Activated naive CD8-positive, alpha-beta T cell treated with anti-CD3 and anti-CD28 coated beads, Interleukin-2, amount 50 U/mL, for 16 hours (primary cell): ENCODE data around the gene WDR90.

Experiments used
- DNase-seq: peaks from one replicate; pipeline ENCODE4 v3.0.0-alpha.2; 2020; ENCODE audit warnings: low read depth, low spot score

The WDR90 gene

DNA sequence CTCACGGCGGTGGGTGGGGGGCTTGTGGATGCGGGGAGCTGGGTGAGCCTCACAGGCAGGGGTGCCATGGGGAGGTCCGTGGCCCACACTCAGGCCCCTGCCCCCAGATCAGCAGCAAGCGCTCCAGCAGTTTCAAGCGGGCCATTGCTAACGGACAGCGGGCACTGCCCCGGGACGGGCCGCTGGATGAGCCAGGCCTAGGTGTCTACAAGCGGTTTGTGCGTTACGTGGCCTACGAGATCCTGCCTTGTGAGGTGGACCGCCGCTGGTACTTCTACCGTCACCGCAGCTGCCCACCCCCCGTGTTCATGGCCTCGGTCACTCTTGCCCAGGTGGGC is 27.4 kb downstream of the WDR90 start:
- DNase-seq: no peak

DNA sequence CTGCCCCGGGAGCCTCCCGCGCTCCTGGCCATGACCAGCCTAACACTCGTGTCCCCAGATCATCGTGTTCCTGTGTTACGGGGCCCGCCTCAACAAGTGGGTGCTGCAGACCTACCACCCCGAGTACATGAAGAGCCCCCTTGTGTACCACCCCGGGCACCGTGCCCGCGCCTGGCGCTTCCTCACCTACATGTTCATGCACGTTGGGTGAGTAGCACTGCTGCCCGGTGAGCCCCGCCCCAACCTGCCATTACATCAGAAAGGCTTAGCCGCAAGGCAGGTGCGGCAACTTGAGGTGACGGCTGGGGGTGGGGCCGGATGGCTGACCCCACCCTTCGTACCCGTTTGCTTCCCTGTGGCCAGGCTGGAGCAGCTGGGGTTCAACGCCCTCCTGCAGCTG is 27.7 kb downstream of the WDR90 start:
- DNase-seq: no peak

DNA sequence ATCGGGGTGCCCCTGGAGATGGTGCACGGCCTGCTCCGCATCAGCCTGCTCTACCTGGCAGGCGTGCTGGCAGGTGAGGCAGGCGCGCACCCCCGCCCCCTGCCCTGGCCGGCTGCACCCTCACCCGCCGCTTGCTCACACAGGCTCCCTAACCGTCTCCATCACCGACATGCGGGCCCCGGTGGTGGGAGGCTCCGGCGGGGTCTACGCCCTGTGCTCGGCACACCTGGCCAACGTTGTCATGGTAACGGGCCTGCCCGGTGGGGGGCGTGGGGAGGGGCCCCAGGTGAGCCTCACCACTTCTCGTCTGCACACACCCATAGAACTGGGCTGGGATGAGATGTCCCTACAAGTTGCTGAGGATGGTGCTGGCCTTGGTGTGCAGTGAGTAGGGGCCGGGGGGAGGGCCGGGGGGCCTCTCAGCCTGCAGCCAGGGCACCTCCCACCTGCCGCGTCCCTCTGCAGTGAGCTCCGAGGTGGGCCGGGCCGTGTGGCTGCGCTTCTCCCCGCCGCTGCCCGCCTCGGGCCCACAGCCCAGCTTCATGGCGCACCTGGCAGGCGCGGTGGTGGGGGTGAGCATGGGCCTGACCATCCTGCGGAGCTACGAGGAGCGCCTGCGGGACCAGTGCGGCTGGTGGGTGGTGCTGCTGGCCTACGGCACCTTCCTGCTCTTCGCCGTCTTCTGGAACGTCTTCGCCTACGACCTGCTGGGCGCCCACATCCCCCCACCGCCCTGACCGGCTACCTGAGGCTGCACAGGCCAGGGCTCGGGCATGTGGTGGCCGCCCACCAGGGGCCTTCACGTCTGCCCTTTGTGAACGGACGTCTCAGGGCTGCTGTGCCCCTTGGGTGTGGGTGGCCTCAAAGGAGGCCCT is 28.4 kb downstream of the WDR90 start:
- no peak for DNase-seq

DNA sequence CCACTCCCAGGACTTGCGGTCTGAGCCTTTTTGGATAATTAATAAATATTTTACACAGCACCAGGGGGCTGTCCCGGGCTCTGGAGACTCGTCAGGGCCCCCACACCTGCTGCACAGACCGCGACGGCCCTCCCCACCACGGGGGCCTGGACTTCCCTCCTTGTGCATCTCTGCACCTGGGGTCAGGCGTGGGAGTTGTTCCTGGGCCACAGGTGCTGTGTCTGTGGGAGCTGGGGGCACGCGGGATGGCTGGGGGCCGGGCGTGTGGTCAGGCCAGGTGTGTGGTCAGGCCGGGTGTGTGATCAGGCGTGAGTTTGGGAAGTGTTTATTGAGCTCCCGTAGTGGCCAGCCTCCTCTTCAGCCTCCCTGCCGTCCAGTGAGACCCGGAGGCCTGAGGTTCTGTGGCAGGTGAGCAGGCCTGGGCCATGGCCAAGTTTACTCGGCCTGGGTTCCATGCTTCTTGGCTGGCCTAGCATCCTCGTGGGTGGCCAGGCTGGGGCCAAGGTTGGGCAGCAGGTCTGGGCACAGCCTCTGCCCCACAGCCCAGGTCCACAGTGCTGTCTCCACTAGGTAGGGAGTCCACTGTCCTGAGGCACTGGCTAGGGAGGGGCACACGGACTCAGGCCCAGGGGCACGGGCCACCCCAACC is 29.2 kb downstream of the WDR90 start:
- no peak for DNase-seq

DNA sequence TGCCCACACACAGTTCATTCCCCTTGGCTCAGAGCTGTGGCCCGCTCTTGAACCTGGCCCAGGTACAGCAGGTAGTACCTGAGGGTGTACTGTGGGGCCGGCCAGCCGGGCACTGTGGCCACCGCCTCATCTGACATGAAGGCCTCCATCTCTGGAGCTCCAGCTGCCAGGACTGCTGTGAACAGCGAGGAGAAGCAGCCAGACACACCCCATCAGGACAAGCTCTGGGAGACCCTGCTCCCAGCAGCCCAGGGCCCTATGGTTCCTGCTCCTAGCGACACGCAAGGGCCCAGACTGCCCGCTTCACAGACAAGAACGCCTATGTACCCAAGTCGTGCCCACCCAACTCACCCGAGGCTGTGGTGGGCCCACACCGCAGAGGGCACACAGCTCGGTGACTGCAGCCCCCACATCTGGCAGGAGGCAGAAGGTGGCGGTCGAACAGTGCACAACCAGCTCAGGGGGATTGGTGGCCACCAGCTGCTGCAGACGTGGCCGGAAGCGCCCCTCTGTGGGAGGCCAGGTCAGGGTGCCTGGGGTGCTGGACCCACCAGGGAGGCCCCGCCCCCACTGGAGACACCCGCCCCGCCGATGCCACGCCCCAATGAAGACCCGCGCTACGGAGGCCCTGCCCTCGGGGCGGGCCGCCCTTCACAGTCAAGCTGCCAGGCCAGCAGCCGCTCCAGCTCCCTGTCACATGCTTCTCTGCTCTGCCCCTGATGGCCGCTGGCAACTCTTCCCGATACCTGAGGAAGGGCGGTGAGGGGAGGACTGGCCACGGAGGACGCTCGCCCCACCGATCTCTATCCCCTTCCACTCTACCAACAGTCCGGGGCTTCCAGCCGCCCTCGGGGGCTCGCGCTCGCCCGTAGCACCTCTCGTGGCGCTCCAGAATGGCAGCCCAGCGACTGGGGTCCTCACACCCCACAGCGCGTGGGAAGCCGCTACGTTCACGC is 30.0 kb downstream of the WDR90 start:
- DNase-seq: no peak

DNA sequence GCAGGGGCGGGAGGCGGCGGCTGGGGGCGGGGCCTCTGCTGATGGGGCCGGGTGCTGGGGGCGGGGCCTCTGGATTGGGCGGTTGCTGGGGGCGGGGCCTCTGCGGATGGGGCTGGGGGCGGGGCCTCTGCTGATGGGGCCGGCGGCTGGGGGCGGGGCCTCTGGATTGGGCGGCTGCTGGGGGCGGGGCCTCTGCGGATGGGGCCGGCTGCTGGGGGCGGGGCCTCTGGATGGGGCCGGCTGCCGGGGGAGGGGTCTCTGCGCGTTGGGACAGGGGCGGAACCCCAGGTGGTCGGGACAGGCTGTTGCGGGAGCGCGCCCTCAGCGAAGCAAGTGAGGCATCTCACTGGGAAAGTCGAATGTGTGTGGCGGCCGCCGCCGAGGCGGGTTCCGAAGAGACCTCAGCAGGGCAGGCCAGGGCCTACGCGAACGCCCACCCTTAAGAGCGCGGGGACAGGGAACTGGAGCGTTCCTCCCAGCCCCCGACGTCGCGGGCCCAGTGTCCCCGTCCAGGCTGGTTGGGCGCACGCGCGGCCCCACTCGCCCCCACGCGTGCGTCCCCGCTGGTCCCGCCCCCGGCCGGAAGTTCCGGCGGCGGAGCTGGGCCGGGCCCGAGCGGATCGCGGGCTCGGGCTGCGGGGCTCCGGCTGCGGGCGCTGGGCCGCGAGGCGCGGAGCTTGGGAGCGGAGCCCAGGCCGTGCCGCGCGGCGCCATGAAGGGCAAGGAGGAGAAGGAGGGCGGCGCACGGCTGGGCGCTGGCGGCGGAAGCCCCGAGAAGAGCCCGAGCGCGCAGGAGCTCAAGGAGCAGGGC is 30.9 kb downstream of the WDR90 start, which contains the start of gene STUB1:
Gene STUB1 (plus strand): TSS at position 597 of the 811 bp plus-strand sequence. CDS start 116 bp downstream, at position 713.
- peak; percentile 73 for DNase-seq

DNA sequence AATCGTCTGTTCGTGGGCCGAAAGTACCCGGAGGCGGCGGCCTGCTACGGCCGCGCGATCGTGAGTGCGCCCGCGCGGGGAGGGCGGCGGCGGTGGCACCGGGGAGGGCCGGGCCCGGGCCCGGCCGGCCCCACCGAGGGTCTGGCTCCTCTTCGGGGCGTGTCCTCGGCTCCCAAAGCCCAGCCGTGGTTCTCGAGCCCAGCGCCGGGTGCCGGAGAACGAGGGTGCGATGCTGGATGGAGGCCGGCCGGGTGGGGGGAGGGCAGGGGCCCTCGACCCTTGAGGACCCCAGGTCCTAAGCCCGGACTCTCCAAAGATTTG is 31.4 kb downstream of the WDR90 start:
- DNase-seq: no peak

DNA sequence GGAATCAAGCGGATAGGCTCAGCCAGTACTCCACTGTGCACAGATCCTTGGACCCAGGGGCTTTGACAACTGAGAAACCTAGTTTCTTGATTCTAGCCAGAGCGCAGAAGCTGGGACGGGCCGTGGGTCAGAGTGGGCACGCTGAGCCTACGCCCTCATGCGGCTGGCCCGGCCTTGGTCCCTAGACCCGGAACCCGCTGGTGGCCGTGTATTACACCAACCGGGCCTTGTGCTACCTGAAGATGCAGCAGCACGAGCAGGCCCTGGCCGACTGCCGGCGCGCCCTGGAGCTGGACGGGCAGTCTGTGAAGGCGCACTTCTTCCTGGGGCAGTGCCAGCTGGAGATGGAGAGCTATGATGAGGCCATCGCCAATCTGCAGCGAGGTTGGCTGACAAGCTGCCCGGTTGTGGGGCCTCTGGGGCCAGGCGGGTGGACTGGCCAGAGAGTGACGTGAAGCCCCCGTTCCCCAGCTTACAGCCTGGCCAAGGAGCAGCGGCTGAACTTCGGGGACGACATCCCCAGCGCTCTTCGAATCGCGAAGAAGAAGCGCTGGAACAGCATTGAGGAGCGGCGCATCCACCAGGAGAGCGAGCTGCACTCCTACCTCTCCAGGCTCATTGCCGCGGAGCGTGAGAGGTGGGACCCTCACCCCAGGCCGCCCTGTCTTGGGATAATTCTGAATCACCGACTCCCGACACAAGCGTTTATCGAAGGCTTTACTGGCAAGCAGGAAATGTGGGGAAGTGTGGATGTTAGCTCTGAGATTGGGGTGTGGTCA is 32.0 kb downstream of the WDR90 start:
- no peak for DNase-seq

DNA sequence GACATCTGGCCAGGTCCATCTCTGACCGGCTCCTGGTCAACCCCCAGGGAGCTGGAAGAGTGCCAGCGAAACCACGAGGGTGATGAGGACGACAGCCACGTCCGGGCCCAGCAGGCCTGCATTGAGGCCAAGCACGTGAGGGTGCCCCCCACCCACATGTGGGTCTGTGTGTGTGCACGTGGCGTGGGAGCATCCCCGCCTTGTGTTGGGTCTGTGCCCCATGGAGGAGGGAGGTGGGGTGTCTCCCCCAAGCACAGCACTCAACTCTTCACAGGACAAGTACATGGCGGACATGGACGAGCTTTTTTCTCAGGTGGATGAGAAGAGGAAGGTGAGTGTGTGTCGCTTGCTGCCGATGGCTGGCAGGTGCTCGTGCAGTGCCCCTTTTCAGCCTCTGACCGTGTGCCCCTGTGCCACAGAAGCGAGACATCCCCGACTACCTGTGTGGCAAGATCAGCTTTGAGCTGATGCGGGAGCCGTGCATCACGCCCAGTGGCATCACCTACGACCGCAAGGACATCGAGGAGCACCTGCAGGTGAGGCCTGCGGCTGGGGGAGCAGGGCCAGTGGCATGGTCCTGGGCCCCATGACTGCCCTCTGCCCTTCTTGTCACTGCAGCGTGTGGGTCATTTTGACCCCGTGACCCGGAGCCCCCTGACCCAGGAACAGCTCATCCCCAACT is 32.7 kb downstream of the WDR90 start:
- DNase-seq: no peak

DNA sequence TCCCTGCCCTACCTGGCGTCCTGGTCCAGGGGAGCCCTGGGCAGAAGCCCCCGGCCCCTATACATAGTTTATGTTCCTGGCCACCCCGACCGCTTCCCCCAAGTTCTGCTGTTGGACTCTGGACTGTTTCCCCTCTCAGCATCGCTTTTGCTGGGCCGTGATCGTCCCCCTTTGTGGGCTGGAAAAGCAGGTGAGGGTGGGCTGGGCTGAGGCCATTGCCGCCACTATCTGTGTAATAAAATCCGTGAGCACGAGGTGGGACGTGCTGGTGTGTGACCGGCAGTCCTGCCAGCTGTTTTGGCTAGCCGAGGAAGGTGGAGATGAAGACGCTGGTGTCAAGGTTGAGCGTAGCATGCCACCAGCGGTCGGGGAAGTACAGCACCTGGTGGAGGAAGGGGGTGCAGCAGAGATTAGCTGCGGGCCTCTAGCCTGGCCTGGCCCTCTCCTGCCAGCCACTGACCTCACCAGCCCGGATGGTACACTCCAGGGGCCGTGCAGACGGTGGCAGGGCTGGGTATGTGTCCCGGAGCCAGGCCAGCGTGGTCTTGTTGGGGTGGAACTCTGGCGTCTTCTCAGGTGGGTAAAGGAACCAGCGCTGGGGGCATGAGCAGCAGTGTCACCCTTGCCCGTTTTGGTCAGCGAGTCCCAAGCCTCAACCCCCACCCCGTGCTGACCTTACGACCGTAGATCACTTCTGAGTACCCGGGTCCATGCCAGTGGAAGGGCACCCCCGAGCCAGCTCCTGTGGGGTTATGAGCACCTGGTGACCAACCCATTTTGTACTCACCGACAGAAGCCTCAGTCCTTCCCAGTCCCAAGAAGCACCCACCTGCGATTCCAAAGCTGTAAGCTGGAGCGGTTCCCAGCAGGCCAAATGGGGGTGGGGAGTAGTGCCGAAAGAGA is 33.6 kb downstream of the WDR90 start:
- no peak for DNase-seq

DNA sequence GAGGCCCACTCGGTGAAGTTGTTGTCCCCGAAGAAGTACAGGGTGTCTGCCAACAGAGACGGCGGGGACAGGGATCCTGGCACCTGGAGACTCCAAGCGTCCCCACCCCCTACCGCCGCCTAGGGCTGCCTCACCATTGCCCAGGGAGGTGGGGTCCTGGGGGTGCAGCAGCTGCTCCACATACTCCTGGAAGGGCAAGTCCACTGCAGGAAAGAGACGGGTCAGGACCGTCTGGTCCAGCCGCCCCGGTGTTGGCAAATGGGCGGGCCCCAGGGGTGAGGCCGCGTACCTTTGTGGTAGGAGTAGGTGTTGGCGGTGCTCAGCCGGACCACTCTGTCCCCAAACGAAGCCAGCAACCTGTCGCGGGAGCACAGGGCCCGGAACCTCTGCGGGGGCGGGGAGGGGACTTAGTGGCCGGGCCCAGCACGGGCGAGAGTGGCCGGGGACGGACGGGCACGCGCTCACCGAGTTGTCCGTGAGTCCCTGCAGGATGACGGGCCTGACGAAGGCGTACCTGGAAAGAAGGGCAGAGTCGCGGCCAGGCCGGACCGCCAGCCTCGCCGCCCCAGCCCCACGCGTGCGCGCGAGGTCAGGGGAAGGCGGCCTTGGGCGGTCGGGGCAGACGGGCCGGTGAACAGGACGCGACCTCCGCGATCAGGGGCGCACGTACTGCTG is 34.4 kb downstream of the WDR90 start:
- DNase-seq: no peak

DNA sequence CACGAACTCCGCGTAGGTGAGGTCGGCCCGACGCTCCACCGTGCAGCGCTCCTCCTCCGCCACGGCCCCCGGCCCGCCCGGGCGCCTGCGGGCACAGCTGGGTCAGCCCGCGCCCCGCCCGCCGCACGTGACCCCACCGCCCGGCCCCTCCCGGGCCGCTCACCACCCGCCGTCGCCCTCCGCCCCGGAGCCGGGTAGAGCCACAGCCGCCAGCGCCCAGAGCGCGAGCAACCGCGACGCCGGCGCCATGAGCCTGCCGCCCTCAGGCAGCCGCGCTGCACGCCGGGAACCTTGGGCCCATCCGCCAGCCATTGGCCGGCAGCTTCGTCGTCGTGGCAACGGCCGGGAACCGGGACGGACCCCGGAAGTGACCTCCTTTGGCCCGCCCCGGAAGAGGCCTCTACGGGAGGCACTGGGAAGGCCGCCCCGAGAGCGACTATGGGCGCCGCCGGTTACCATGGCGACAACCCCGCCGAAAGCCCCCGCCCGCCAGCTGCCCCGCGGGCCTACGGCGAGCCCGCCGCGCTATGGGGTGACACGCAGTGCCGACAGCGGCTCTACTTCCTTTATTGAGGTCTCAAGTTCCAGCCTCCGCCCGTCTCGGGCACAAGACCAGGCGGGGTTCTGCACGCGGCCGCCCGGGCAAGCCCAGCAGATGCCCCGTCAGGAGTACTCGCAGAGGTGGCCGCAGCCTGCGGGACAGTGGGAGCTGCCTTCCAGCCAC is 35.1 kb downstream of the WDR90 start, which contains the start of gene JMJD8:
Gene JMJD8 (minus strand): TSS at position 264 of the 724 bp plus-strand sequence. CDS start 15 bp downstream, at position 249.
- DNase-seq: peak; percentile 93

DNA sequence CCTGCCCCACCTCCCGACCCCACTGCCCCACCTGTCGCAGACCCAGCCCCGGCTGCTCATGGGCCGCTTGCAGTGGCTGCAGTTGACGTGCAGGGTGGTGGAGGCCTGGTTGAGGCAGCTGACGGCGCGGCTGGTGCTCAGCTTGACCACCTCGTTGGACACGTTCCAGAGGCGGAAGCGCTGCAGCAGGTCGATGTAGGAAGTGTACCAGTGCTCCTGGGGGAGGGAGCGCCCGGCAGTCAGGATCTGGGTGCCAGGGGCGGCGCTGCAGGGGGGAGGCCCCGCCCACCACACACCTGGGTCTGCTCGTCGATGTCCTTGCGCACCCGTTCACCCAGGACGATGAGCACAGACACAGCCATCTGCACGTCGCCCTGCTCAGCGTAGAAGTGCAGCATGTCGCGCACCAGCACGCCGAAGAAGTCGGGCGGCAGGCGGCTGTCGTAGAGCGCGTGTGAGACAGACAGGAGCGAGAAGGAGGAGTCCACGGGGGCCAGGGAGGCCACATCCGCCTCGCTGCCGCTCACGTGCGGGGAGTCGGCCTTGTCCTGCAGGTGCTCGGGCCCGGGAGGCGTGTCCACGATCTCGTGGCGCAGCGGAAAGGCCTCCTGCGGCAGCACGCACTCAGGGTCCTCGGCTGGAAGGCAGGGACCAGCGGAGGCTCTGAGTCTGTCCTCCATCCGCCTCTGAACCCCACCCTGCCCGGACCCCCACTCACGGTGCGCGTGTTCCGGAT is 36.0 kb downstream of the WDR90 start:
- DNase-seq: no peak

DNA sequence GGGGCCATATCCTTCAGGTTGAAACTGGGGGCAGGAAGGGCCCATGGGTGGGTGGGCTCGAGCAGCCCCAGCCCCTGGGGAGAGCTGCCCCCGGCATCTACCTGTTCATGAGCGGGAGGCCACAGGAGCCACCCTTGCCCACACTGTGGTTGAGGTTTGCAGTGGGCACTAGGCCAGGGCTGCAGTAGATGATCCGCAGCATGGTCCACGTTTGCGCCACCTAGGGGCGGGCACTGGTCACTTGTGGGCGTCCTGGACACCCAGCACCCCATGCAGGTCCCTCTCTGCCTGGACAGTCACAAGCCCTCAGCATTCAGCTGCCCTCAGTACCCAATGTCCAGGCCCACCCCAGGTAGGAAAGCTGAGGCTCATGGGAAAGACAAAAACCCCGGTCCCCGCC is 36.8 kb downstream of the WDR90 start:
- no peak for DNase-seq

DNA sequence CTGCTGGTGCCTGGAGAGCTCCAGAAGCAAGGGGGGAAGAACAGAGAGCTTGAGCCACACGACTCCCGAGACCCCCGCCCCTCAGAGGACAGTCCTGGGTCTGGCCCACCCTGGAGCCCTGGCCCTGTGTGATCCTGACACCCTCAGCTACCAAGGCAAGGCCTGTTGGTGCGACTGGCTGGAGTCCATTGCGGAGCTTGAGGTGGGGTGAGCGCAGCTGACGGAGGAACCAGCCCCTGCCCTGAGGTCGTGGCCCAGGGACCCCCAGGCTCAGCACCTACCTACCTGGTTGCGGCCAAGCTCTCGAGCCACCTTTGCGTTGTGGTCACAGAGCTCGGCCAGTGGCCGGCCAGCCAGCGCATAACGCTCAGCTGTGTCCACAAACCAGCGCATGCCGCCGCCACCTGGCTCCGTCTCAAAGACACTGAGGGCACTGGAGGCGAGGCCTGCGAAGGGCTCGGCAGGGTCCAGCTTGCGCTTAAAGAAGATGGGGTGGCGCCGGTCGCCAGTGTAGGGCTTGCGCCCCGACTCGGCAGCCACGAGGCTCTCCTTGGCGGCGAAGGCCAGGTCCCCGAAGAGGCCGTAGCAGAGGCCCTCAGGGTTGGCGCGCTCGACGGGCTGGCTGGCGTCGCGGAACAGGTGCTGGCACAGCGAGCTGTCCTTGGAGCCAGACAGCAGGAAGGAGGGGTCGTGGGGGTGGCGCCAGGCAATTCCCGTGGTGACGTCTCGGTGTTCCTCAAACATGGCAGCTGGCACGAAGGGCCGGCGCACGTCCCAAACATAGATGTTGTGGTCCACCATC is 37.5 kb downstream of the WDR90 start:
- no peak for DNase-seq

DNA sequence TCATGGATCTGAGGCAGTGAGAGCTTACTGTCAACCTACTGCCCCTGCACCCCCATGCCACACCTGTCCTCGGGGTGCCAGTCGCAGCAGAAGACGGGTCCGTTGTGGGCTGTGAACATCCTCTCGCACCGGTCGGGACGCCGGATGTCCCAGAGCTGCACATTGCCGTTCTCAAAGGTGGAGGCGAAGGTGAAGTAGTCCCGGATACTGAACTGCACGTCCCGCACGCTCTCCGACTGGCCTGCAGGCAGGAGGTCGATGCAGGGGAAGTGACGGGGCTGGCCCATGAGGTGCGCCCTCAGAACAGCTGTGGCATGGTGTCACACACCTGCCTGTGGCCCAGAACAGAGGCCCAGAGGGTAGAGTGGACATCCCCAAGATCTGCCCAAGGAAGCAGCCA is 38.3 kb downstream of the WDR90 start:
- no peak for DNase-seq
